GM12878 (cell line): ENCODE results near the gene UAP1. TPM values are rescaled to one million over a fixed set of nuclear protein-coding genes. Genes with fewer than 3 reads are reported as not detected.
A peak's percentile ranks its signal among the peaks of the same experiment; 100 is the strongest.

Experiments
- ATAC-seq: fragments of 200-7000 bp; cut with Tn5 transposase; 3 replicates; pipeline ENCODE4 v1.9.1; 2020; ENCODE audit warnings: mild to moderate bottlenecking, moderate library complexity
- BruUV-seq: library from RNA; stranded (reverse); fragments of 400-500 nt; replicated peaks from 2 replicates; lab custom pipeline; 2021; lab: Mats Ljungman, UMichigan
- CTCF ChIA-PET: fragments of 300-600 bp; sonication (Branson Sonifier 250); formaldehyde crosslinking; extraction: SDS; loops from one replicate; lab custom pipeline; 2021; ENCODE audit warnings: inconsistent platforms; lab: Yijun Ruan, JAX
- POLR2A ChIA-PET: fragments of 350-600 bp; formaldehyde crosslinking; extraction: SDS; loops from one replicate; lab custom pipeline; 2021; ENCODE audit warnings: inconsistent platforms; lab: Charles Lee
- RAD21 ChIA-PET: fragments of 300-600 bp; sonication (Branson Sonifier 250); formaldehyde crosslinking; loops from one replicate; lab custom pipeline; 2023; ENCODE audit warnings: antibody characterized with exemption; ENCODE audit not compliant: unreplicated experiment; lab: Charles Lee
- SMC1A ChIA-PET: fragments of 300-600 bp; sonication (Branson Sonifier 250); formaldehyde crosslinking; loops from one replicate; lab custom pipeline; 2023; ENCODE audit not compliant: unreplicated experiment, uncharacterized antibody; lab: Charles Lee
- DNase-seq: peaks from one replicate; pipeline ENCODE4 v3.0.0-alpha.2; 2011; ENCODE audit warnings: low read depth, low spot score
- FAIRE-seq: peaks from 3 replicates; lab custom pipeline; 2011; peaks lifted over from hg19 to GRCh38; lab: Jason Lieb, UNC
- H2AFZ ChIP-seq: 2 replicates; pipeline ENCODE4 v1.6.0; 2011; ENCODE audit warnings: low read depth, low read length, control low read depth; ENCODE audit not compliant: control insufficient read depth
- H3K27ac ChIP-seq: 2 replicates; pipeline ENCODE4 v1.5.1; 2011; ENCODE audit warnings: control low read depth; ENCODE audit not compliant: control insufficient read depth, insufficient read depth
- H3K27me3 ChIP-seq, 2 experiments: replicated peaks in 1 of 2; 2 replicates each; pipeline versions ENCODE4 v1.6.0 to v1.6.1; 2011; ENCODE audit warnings: low read length in 1 of 2; ENCODE audit not compliant: control insufficient read depth in 2 of 2, insufficient read depth in 2 of 2
- H3K36me3 ChIP-seq, 2 experiments: 2 replicates each; pipeline ENCODE4 v1.5.1; 2011; ENCODE audit warnings: low read length in 1 of 2; ENCODE audit not compliant: control insufficient read depth in 2 of 2, insufficient read depth in 2 of 2
- H3K4me1 ChIP-seq: 2 replicates; pipeline ENCODE4 v1.6.1; 2011; ENCODE audit warnings: mild to moderate bottlenecking, low read length, moderate library complexity, mixed read lengths; ENCODE audit not compliant: control insufficient read depth, insufficient read depth
- H3K4me2 ChIP-seq: 2 replicates; pipeline ENCODE4 v1.6.0; 2011; ENCODE audit warnings: control low read depth; ENCODE audit not compliant: control insufficient read depth, insufficient read depth
- H3K4me3 ChIP-seq: fragments of 200-600 bp; sonication (generic); 2 replicates; pipeline ENCODE4 v1.5.1; 2016
- H3K79me2 ChIP-seq: 2 replicates; pipeline ENCODE4 v1.6.0; 2011; ENCODE audit warnings: low read length; ENCODE audit not compliant: control insufficient read depth, insufficient read depth
- H3K9ac ChIP-seq: 2 replicates; pipeline ENCODE4 v1.8.0; 2011; ENCODE audit warnings: low read length, control low read depth, mixed read lengths; ENCODE audit not compliant: control insufficient read depth, insufficient read depth
- H3K9me3 ChIP-seq: replicated peaks from 3 replicates; pipeline ENCODE4 v1.5.1; 2011; ENCODE audit warnings: mild to moderate bottlenecking, low read length; ENCODE audit not compliant: control insufficient read depth, insufficient read depth
- H4K20me1 ChIP-seq: 2 replicates; pipeline ENCODE4 v1.6.0; 2011; ENCODE audit not compliant: control insufficient read depth, insufficient read depth
- BACH1 ChIP-seq: fragments of 450-650 bp; IDR thresholded peaks from 2 replicates; pipeline ENCODE4 v1.6.1; 2017; ENCODE audit warnings: mild to moderate bottlenecking, borderline replicate concordance
- BCL11A ChIP-seq: IDR thresholded peaks from 2 replicates; pipeline ENCODE4 v1.6.1; 2011; ENCODE audit warnings: low read depth, low read length
- CHD4 ChIP-seq: fragments of 200-600 bp; sonication (generic); IDR thresholded peaks from 2 replicates; pipeline ENCODE4 v1.6.1; 2016; ENCODE audit warnings: mild to moderate bottlenecking
- CREM ChIP-seq: IDR thresholded peaks from 2 replicates; pipeline ENCODE4 v1.6.1; 2014; ENCODE audit warnings: antibody characterized with exemption, low read depth
- E2F4 ChIP-seq: IDR thresholded peaks from 2 replicates; pipeline ENCODE4 v1.6.1; 2012; ENCODE audit warnings: low read depth, low read length, improper control_type of control experiment
- FOXM1 ChIP-seq: IDR thresholded peaks from 2 replicates; pipeline ENCODE4 v1.6.1; 2012; ENCODE audit warnings: low read depth, mild to moderate bottlenecking, inconsistent platforms, low read length, moderate library complexity
- IKZF2 ChIP-seq, 2 experiments: fragments of 450-650 bp; IDR thresholded peaks; 2 replicates each; pipeline ENCODE4 v1.6.1; 2017; ENCODE audit warnings: mild to moderate bottlenecking in 2 of 2, moderate library complexity in 2 of 2
- JUNB ChIP-seq: IDR thresholded peaks from 2 replicates; pipeline ENCODE4 v1.6.1; 2016; ENCODE audit warnings: antibody characterized with exemption, mild to moderate bottlenecking
- NFYB ChIP-seq: IDR thresholded peaks from 2 replicates; pipeline ENCODE4 v1.6.1; 2011; ENCODE audit warnings: low read depth, mild to moderate bottlenecking, low read length, improper control_type of control experiment, moderate library complexity; ENCODE audit not compliant: insufficient read depth
- NR2F1 ChIP-seq: fragments of 450-650 bp; conservative IDR thresholded peaks from 2 replicates; pipeline ENCODE4 v1.6.1; 2017; ENCODE audit warnings: mild to moderate bottlenecking
- POLR2AphosphoS5 ChIP-seq: IDR thresholded peaks from 2 replicates; pipeline ENCODE4 v1.6.1; 2011; ENCODE audit warnings: mild to moderate bottlenecking, low read length, inconsistent platforms
- SKIL ChIP-seq: fragments of 450-650 bp; IDR thresholded peaks from 2 replicates; pipeline ENCODE4 v1.6.1; 2017; ENCODE audit warnings: mild to moderate bottlenecking, low read depth, inconsistent platforms; ENCODE audit not compliant: poor library complexity, severe bottlenecking
- WGBS: methylation state at CpG from one replicate; pipeline ENCODE4 v1.1.6; 2016; ENCODE audit warnings: low lambda C conversion rate; ENCODE audit not compliant: insufficient replicate concordance, insufficient coverage; ENCODE audit errors: missing lambda C conversion rate; 5-methylcytosine and 5-hydroxymethylcytosine counted together
- in situ Hi-C: fragments of 300-500 bp; cut with MboI; formaldehyde crosslinking; loops from 9 replicates; pipeline ENCODE4 v1.14.3; 2018; ENCODE audit warnings: mixed read lengths
- intact Hi-C: fragments of 100-400 bp; cut with micrococcal nuclease; formaldehyde crosslinking; loops from one replicate; pipeline ENCODE4 v1.14.2; 2022; ENCODE audit not compliant: unreplicated experiment
- polyA plus RNA-seq, 11 experiments: library from polyadenylated mRNA; depleted of rRNA in 4 of 11; unstranded in 6 of 11; stranded (reverse) in 5 of 11; fragments of >200 nt; fragmentation: Nextera tagmentation in 4 of 11; fragmentation: Illumina TruSeq in 1 of 11; extraction: Ambion mirVana in 4 of 11; extraction: Trizol in 1 of 11; gene quantifications; 1 replicate in 1 of 11; 2 replicates in 10 of 11; pipeline versions ENCODE4 v1.2.1 to v1.2.3, GENCODE V29; 2011 to 2016; ENCODE audit warnings: inconsistent platforms in 2 of 11, missing spikeins in 2 of 11, low read depth in 1 of 11
- total RNA-seq, 4 experiments: library from RNA; depleted of rRNA in 3 of 4; stranded (reverse); fragments of >200 nt in 3 of 4; fragmentation: Illumina TruSeq in 1 of 4; extraction: Trizol in 1 of 4; gene quantifications; 2 replicates each; pipeline versions ENCODE4 v1.2.1 to v1.2.3, GENCODE V29; 2013 to 2021
- TF ChIP-seq, protein P1 (sequence below): IDR thresholded peaks from 2 replicates; pipeline ENCODE4 v1.6.1; 2012; ENCODE audit warnings: improper control_type of control experiment, low read depth, low read length; ENCODE audit not compliant: insufficient replicate concordance

Gene UAP1
- total and polyA plus RNA-seq, 10 of the 15 experiments (the other 5 are each of a cell fraction or from before 2014, with no cell fraction given) = 19.2 to 43.0 (median 30.7) TPM

DNA sequence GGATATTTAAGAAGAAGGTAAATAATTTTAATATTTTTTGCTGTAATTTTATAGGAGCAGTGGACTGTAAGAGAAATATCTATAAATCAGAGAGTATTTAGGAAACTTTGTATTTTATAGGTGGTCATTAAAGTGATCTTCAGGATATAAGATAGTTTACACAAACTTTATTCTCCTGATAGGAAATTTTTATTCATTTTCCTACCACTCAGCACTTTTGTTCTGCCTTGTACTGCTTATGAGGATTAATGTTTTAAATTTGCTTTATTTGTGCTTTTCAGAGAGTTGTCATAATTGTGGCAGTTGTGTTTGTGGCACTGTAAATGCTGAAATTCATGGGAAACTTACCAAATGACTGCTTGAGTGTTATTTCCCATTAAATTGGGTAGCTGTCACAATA is 34.2 kb upstream of the UAP1 start (continued):
- TF ChIP-seq, protein P1, sequence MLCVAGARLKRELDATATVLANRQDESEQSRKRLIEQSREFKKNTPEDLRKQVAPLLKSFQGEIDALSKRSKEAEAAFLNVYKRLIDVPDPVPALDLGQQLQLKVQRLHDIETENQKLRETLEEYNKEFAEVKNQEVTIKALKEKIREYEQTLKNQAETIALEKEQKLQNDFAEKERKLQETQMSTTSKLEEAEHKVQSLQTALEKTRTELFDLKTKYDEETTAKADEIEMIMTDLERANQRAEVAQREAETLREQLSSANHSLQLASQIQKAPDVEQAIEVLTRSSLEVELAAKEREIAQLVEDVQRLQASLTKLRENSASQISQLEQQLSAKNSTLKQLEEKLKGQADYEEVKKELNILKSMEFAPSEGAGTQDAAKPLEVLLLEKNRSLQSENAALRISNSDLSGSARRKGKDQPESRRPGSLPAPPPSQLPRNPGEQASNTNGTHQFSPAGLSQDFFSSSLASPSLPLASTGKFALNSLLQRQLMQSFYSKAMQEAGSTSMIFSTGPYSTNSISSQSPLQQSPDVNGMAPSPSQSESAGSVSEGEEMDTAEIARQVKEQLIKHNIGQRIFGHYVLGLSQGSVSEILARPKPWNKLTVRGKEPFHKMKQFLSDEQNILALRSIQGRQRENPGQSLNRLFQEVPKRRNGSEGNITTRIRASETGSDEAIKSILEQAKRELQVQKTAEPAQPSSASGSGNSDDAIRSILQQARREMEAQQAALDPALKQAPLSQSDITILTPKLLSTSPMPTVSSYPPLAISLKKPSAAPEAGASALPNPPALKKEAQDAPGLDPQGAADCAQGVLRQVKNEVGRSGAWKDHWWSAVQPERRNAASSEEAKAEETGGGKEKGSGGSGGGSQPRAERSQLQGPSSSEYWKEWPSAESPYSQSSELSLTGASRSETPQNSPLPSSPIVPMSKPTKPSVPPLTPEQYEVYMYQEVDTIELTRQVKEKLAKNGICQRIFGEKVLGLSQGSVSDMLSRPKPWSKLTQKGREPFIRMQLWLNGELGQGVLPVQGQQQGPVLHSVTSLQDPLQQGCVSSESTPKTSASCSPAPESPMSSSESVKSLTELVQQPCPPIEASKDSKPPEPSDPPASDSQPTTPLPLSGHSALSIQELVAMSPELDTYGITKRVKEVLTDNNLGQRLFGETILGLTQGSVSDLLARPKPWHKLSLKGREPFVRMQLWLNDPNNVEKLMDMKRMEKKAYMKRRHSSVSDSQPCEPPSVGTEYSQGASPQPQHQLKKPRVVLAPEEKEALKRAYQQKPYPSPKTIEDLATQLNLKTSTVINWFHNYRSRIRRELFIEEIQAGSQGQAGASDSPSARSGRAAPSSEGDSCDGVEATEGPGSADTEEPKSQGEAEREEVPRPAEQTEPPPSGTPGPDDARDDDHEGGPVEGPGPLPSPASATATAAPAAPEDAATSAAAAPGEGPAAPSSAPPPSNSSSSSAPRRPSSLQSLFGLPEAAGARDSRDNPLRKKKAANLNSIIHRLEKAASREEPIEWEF = no peak

DNA sequence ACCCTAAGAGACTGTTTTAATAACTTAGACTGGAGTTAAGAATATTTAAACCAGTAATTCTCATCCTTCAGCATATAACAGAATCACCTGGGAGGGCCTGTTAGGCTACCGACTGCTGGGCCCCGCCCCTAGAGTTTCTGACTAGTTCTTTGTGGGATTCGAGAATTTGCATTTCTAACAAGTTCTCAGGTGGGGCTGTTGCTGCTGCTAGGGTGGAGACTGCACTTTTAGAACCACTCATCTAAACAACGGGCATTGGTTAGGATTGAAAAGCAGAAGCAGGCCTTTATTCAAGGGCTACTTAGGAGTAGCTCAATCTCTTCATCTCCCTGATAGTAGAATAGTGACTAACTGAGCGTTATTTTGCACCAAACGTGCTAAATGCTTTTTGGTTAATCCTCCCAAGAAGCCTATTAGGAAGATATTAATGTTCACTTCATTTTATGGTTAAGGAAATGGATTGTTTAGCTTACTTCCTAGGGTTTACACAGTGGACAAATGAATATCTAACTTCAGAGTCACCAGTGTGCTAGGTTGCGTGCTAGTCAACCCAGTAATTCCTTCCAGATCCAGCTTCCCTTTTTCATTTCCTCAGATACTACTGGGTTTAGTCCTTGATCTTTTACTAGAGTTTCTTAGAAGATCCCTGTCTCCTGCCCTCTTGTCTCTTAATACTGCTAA is 31.1 kb upstream of the UAP1 start:
- BruUV-seq = no TSS peak
- peak; percentile 46 for DNase-seq
- CTCF ChIA-PET = interaction anchor here (0.5 to 0.8 kb wide), 3 partner anchors 9 to 84 kb away, joined by 3 to 4 read pairs (median 3); no protein-coding TSS in a partner anchor
- TF ChIP-seq CREM = 0 out of 2 replicates have a peak, but pooled peaks have one; percentile 23
- TF ChIP-seq IKZF2 (IDR thresholded peaks at IDR 0.05) = peak; percentile 8 to 41; a peak in 1 of 4 replicates
- TF ChIP-seq FOXM1 = 0 out of 2 replicates have a peak, but pooled peaks have one; percentile 8
- TF ChIP-seq BCL11A = 0 out of 2 replicates have a peak, but pooled peaks have one; percentile 6
- no peak for TF ChIP-seq NR2F1
- TF ChIP-seq SKIL = no peak
- TF ChIP-seq NFYB = no peak
- TF ChIP-seq POLR2AphosphoS5 = 0 out of 2 replicates have a peak, but pooled peaks have one; percentile 23
- no peak for TF ChIP-seq CHD4
- peak; percentile 16; the same call in 1 of the 2 replicates for TF ChIP-seq JUNB
- no peak for TF ChIP-seq E2F4
- no peak for TF ChIP-seq BACH1

More for the DNA sequence above, 31.1 kb upstream of the UAP1 start:
- WGBS = 2% methylated on average over 7 of the region's 7 CpGs
- no peaks in the 10 kb centered on the region for H4K20me1 ChIP-seq
- ATAC-seq = peak; percentile 99
- peak overlapping the region; percentile 77 for H3K4me2 ChIP-seq
- H3K27me3 ChIP-seq = no peaks in the 10 kb centered on the region
- peaks cover 0 to 6% of the 10 kb centered on the region in 2 experiments; a peak in 2 of 4 replicates for H3K36me3 ChIP-seq
- SMC1A ChIA-PET = interaction anchor here (0.8 to 1.2 kb wide), 5 partner anchors 32 to 270 kb away, joined by 3 to 5 read pairs (median 4); no protein-coding TSS in a partner anchor
- RAD21 ChIA-PET = interaction anchor here (0.6 to 1.4 kb wide), 5 partner anchors 28 to 66 kb away, joined by 3 to 8 read pairs (median 3); no protein-coding TSS in a partner anchor
- FAIRE-seq = no peak
- in situ Hi-C loops = no loop called here
- H2AFZ ChIP-seq = peak overlapping the region; percentile 63
- H3K4me3 ChIP-seq = peak overlapping the region; percentile 12; the same call in 1 of the 2 replicates
- H3K9me3 ChIP-seq = no peaks in the 10 kb centered on the region
- H3K9ac ChIP-seq = peak overlapping the region; percentile 27; the same call in 1 of the 2 replicates
- peaks cover 19% of the 10 kb centered on the region for H3K4me1 ChIP-seq
- no peaks in the 10 kb centered on the region for H3K79me2 ChIP-seq
- H3K27ac ChIP-seq = peak overlapping the region; percentile 64
- POLR2A ChIA-PET = no interaction called here
- intact Hi-C loops = no loop called here
